Measurements from ENCODE around the gene TMEM9B. TPM values are rescaled to one million over a fixed set of nuclear protein-coding genes. Genes with fewer than 3 reads are reported as not detected.

The TMEM9B gene
- total and polyA plus RNA-seq, 2 experiments from 2014 or later: 10.4 to 12.9 TPM

DNA sequence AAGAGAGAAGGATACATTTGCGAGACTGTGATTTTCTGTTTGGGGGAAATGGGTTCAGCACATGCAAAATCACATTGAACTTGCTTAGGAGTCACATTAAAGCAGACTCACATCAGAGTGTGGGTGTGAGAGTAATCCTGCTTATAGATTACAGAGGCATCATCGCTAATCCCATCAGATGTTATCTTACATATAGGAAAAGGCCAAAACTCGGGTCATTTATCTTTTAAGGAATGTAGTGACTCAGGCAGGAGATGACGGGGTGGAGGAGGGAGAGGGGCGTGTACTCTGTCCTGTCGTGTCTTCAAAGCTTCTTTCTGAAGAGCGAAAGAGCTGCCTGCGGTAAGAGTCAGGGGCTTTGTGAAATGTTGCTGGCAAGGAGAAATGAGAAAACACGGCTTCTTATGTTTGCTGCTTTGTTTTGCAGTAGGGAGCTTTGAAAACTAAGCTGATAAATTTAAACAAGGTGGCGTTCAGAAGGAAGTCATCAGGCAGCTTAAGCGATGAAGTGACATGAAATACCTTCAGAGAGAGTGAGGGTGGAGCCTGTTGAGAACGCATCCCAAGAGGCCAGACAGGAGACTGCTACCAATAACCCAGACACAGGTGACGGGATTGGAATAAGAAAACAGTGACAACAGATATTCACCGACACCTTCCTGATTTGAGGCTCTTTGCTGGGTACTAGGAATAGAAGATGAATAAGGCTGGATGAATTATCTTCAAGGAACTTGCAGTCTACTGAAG, 29.3 kb downstream of the TMEM9B start:
- Histone ChIP-seq H3F3A (replicated peaks; ENCODE audit: low read depth) (no peaks in the 10 kb centered on the region), H3K27ac (ENCODE audit: low read depth) (no peak overlapping the region), H3K9me2 (ENCODE audit: insufficient read depth) (no peaks in the 10 kb centered on the region), H3K79me2 (replicated peaks; ENCODE audit: insufficient read depth) (no peaks in the 10 kb centered on the region), H3K36me3 (ENCODE audit: insufficient read depth) (no peaks in the 10 kb centered on the region), H2AFZ (no peak overlapping the region; the same call in 1 of the 2 replicates), H3K4me3 (no peak overlapping the region), H3K4me1 (ENCODE audit: insufficient read depth) (peaks cover 5% of the 10 kb centered on the region; the same call in 1 of the 2 replicates), H3K27me3 (ENCODE audit: insufficient read depth) (no peaks in the 10 kb centered on the region), H3K4me2 (no peak overlapping the region), H4K20me1 (replicated peaks; ENCODE audit: insufficient read depth) (no peaks in the 10 kb centered on the region)
- Mint-ChIP-seq H3K4me3 (no peak overlapping the region), H3K27ac (peak overlapping the region; percentile 11; the same call in 1 of the 2 replicates), H3K27me3 (ENCODE audit: insufficient read depth, low read depth, poor library complexity) (peaks cover 8% of the 10 kb centered on the region), H3K36me3 (ENCODE audit: low read depth) (no peaks in the 10 kb centered on the region), H3K9me3 (no peaks in the 10 kb centered on the region), H3K4me1 (peaks cover 25% of the 10 kb centered on the region)
- no peak for TF ChIP-seq EZH2phosphoT487 (IDR thresholded peaks at IDR 0.05; ENCODE audit: unreplicated experiment)
- no peak for TF ChIP-seq ZNF114 (CRISPR knock-in tag; IDR thresholded peaks at IDR 0.05)
- TF ChIP-seq STAT1 (IDR thresholded peaks at IDR 0.05; ENCODE audit: unreplicated experiment): no peak
- peak; percentile 38 for DNase-seq (ENCODE audit: low spot score)
- ATAC-seq: peak; percentile 11; the same call in 2 of the 3 replicates

DNA sequence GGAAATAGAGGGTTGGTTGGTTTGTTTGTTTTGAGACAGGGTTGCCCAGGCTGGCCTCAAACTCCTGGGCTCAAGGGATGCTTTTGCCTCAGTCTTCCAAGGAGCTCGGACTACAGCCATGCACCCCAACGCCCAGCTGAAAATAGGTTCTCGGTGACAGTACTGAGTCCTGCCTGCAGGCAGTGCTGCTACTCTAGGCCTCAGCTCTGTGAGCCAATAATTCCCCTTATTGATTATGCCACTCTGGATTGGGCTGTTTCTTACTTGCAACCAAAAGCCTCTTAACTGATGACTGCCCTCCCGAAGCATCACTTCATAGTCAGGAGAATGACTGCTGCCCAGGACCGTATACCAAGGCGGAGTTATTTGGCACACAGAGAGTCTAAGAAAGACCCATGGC, 30.3 kb downstream of the TMEM9B start:
- peaks cover 5% of the 10 kb centered on the region; the same call in 1 of the 2 replicates for H3K4me1 ChIP-seq (ENCODE audit: insufficient read depth)
- no peaks in the 10 kb centered on the region for H3K36me3 ChIP-seq (ENCODE audit: insufficient read depth)
- no peaks in the 10 kb centered on the region for H3F3A ChIP-seq (replicated peaks; ENCODE audit: low read depth)
- ATAC-seq (peak; percentile 78), DNase-seq (ENCODE audit: low spot score) (peak; percentile 57)
- H3K4me2 ChIP-seq: no peak overlapping the region
- Mint-ChIP-seq H3K27me3 (ENCODE audit: insufficient read depth, low read depth, poor library complexity) (peaks cover 8% of the 10 kb centered on the region), H3K27ac (no peak overlapping the region), H3K4me1 (peaks cover 25% of the 10 kb centered on the region), H3K9me3 (no peaks in the 10 kb centered on the region), H3K4me3 (no peak overlapping the region), H3K36me3 (ENCODE audit: low read depth) (no peaks in the 10 kb centered on the region)
- TF ChIP-seq, protein P1, sequence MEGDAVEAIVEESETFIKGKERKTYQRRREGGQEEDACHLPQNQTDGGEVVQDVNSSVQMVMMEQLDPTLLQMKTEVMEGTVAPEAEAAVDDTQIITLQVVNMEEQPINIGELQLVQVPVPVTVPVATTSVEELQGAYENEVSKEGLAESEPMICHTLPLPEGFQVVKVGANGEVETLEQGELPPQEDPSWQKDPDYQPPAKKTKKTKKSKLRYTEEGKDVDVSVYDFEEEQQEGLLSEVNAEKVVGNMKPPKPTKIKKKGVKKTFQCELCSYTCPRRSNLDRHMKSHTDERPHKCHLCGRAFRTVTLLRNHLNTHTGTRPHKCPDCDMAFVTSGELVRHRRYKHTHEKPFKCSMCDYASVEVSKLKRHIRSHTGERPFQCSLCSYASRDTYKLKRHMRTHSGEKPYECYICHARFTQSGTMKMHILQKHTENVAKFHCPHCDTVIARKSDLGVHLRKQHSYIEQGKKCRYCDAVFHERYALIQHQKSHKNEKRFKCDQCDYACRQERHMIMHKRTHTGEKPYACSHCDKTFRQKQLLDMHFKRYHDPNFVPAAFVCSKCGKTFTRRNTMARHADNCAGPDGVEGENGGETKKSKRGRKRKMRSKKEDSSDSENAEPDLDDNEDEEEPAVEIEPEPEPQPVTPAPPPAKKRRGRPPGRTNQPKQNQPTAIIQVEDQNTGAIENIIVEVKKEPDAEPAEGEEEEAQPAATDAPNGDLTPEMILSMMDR (conservative IDR thresholded peaks at IDR 0.05; ENCODE audit: low read depth in 2 of 2): peak; percentile 55 to 70
- TF ChIP-seq, protein P2, sequence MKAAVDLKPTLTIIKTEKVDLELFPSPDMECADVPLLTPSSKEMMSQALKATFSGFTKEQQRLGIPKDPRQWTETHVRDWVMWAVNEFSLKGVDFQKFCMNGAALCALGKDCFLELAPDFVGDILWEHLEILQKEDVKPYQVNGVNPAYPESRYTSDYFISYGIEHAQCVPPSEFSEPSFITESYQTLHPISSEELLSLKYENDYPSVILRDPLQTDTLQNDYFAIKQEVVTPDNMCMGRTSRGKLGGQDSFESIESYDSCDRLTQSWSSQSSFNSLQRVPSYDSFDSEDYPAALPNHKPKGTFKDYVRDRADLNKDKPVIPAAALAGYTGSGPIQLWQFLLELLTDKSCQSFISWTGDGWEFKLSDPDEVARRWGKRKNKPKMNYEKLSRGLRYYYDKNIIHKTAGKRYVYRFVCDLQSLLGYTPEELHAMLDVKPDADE (IDR thresholded peaks at IDR 0.05): no peak
- no peaks in the 10 kb centered on the region for H3K9me2 ChIP-seq (ENCODE audit: insufficient read depth)
- H3K4me3 ChIP-seq: no peak overlapping the region
- no peaks in the 10 kb centered on the region for H4K20me1 ChIP-seq (replicated peaks; ENCODE audit: insufficient read depth)
- no peak overlapping the region for H3K27ac ChIP-seq (ENCODE audit: low read depth)
- H3K27me3 ChIP-seq (ENCODE audit: insufficient read depth): no peaks in the 10 kb centered on the region
- peak overlapping the region; percentile 86; the same call in 1 of the 2 replicates for H2AFZ ChIP-seq
- no peaks in the 10 kb centered on the region for H3K79me2 ChIP-seq (replicated peaks; ENCODE audit: insufficient read depth)

Measured in GM23338 (cell line).